Measurements from ENCODE around the gene CIAO3. TPM values are rescaled to one million over a fixed set of nuclear protein-coding genes. Genes with fewer than 3 reads are reported as not detected.

The CIAO3 gene
- total and polyA plus RNA-seq, 10 of the 15 experiments (the other 5 are each of a cell fraction or from before 2014, with no cell fraction given), result 1.4 to 37.5 (median 30.8) TPM

DNA sequence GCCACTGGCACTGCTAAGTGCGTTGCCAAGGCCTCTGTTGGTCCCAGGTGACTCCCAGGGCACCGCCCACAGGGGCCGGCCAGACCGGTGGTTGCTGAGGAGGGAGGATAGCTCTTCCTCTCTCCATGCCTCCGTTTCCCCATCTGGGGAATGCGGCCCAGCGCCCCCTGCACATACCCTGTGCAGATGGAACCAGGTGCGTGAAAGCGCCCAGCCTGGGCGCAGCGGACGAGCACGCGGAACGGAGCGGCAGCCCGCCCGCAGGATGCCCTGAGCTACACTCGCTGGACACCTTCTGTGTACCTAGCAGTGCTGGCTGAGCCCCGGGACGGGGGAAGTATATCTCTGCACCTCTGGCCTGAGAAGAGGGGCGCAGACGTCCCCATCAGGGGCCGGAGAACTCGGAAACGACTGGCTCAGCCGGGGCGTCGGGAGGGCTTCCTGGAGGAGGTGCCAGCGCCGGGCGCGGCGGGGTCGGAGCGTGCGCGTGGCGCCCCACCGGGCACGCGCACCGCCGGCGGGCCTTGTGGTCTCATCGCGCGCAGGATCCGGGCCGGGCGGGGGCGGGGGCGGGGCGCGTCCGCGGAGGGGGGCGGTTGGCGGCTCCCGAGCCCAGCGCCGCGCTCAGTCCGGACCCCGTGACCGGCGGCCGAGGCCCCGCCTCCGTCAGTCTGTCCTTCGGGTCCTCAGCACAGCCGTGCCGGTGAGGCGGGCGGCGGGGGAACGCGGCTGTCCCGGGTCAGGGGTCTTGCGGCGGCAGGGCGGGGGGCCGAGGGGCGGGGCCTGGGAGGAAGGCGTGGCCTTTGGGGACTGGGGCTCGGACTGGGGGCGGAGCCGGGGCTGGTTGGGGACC is 14.1 kb downstream of the CIAO3 start, which contains the start of the genes CCDC78 and HAGHL:
Gene CCDC78 (minus strand): TSS at position 6 of the 853 bp plus-strand sequence. CDS start 76 bp downstream, outside the sequence.
Gene HAGHL (plus strand): TSS at position 669 of the 853 bp plus-strand sequence. CDS start 404 bp downstream, outside the sequence.
- POLR2A ChIA-PET, result interaction anchor here (1.4 to 6.3 kb wide), 2 partner anchors 11 to 32 kb away, joined by 4 to 60 read pairs; partner anchors contain the start of gene CIAO3
- ATAC-seq, result peak; percentile 50
- intact Hi-C loops (cut with micrococcal nuclease; ENCODE audit: unreplicated experiment), result no loop called here
- Histone ChIP-seq H3K9me3 (replicated peaks; ENCODE audit: control insufficient read depth, insufficient read depth, low read length) (no peaks in the 10 kb centered on the region), H2AFZ (ENCODE audit: control insufficient read depth, low read depth, low read length) (peak within 1 kb of the TSS; percentile 37), H3K79me2 (ENCODE audit: control insufficient read depth, insufficient read depth, low read length) (no peaks in the 10 kb centered on the region; the same call in 1 of the 2 replicates), H3K9ac (ENCODE audit: control insufficient read depth, insufficient read depth, low read length) (peak within 1 kb of the TSS; percentile 73), H3K4me2 (ENCODE audit: control insufficient read depth, insufficient read depth) (peak within 1 kb of the TSS; percentile 100), H3K36me3 (ENCODE audit: control insufficient read depth in 2 of 2, insufficient read depth in 2 of 2, low read length in 1 of 2) (no peaks in the 10 kb centered on the region; a peak in 2 of 4 replicates), H3K4me3 (peak within 1 kb of the TSS; percentile 87), H3K27ac (ENCODE audit: control insufficient read depth, insufficient read depth) (peak within 1 kb of the TSS; percentile 74), H3K27me3 (replicated peaks in 1 of 2; ENCODE audit: control insufficient read depth in 2 of 2, insufficient read depth in 2 of 2, low read length in 1 of 2) (no peaks in the 10 kb centered on the region), H4K20me1 (ENCODE audit: control insufficient read depth, insufficient read depth) (no peaks in the 10 kb centered on the region), H3K4me1 (ENCODE audit: control insufficient read depth, insufficient read depth, low read length) (peaks cover 13% of the 10 kb centered on the region)
- no peak for FAIRE-seq
- 7% methylated on average over 46 of the region's 88 CpGs for WGBS (ENCODE audit: insufficient coverage, insufficient replicate concordance, low lambda C conversion rate, missing lambda C conversion rate)
- SMC1A ChIA-PET (ENCODE audit: uncharacterized antibody, unreplicated experiment), result interaction anchor here (1.7 kb wide), 2 partner anchors 12 to 14 kb away, joined by 3 to 5 read pairs; partner anchors contain the start of gene METRN
- DNase-seq (ENCODE audit: low read depth, low spot score), result no peak
- CTCF ChIA-PET, result interaction anchor here (0.8 kb wide), 2 partner anchors 10 to 14 kb away, joined by 3 read pairs; no protein-coding TSS in a partner anchor
- RAD21 ChIA-PET (ENCODE audit: unreplicated experiment), result no interaction called here
- BruUV-seq (replicated peaks), result no TSS peak
- in situ Hi-C loops (cut with MboI), result no loop called here
- TF ChIP-seq POLR2AphosphoS2 (IDR thresholded peaks at IDR 0.05; ENCODE audit: low read depth, low read length) (0 out of 2 replicates have a peak, but pooled peaks have one; percentile 42), SIN3A (IDR thresholded peaks at IDR 0.05; ENCODE audit: low read depth, low read length) (peak; percentile 60; the same call in 1 of the 2 replicates), NRF1 (conservative IDR thresholded peaks at IDR 0.05; ENCODE audit: low read depth, low read length) (peak; percentile 21; the same call in 1 of the 2 replicates), SMAD5 (IDR thresholded peaks at IDR 0.05; ENCODE audit: low read depth) (no peak), GATAD2B (conservative IDR thresholded peaks at IDR 0.05; ENCODE audit: low read depth) (peak; percentile 50; the same call in 1 of the 2 replicates), LARP7 (IDR thresholded peaks at IDR 0.05) (peak; percentile 63; the same call in 1 of the 2 replicates), TBL1XR1 (IDR thresholded peaks at IDR 0.05; ENCODE audit: low read depth, low read length) (no peak), BHLHE40 (IDR thresholded peaks at IDR 0.05; ENCODE audit: borderline replicate concordance in 1 of 2, low read depth in 2 of 2, low read length in 1 of 2) (peak; percentile 28 to 71; a peak in 2 of 4 replicates), SMARCA5 (IDR thresholded peaks at IDR 0.05) (peak; percentile 99), EGR1 (IDR thresholded peaks at IDR 0.05; ENCODE audit: borderline replicate concordance in 1 of 2, low read depth in 2 of 2, low read length in 2 of 2) (peak in 1 of 2 experiments; percentile 32; a peak in 1 of 3 replicates), ZNF217 (IDR thresholded peaks at IDR 0.05) (peak; percentile 80; the same call in 1 of the 2 replicates), RB1 (IDR thresholded peaks at IDR 0.05; ENCODE audit: borderline replicate concordance) (peak; percentile 36; the same call in 1 of the 2 replicates), TCF12 (IDR thresholded peaks at IDR 0.05; ENCODE audit: low read depth, low read length) (0 out of 2 replicates have a peak, but pooled peaks have one; percentile 3), DPF2 (IDR thresholded peaks at IDR 0.05) (peak; percentile 43; the same call in 1 of the 2 replicates), CREM (IDR thresholded peaks at IDR 0.05; ENCODE audit: low read depth) (no peak), ZZZ3 (IDR thresholded peaks at IDR 0.05; ENCODE audit: control insufficient read depth, insufficient read length, low read depth) (no peak)
- TF ChIP-seq, protein P1, sequence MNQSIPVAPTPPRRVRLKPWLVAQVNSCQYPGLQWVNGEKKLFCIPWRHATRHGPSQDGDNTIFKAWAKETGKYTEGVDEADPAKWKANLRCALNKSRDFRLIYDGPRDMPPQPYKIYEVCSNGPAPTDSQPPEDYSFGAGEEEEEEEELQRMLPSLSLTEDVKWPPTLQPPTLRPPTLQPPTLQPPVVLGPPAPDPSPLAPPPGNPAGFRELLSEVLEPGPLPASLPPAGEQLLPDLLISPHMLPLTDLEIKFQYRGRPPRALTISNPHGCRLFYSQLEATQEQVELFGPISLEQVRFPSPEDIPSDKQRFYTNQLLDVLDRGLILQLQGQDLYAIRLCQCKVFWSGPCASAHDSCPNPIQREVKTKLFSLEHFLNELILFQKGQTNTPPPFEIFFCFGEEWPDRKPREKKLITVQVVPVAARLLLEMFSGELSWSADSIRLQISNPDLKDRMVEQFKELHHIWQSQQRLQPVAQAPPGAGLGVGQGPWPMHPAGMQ (IDR thresholded peaks at IDR 0.05; ENCODE audit: borderline replicate concordance), result no peak
- TF ChIP-seq, protein P2, sequence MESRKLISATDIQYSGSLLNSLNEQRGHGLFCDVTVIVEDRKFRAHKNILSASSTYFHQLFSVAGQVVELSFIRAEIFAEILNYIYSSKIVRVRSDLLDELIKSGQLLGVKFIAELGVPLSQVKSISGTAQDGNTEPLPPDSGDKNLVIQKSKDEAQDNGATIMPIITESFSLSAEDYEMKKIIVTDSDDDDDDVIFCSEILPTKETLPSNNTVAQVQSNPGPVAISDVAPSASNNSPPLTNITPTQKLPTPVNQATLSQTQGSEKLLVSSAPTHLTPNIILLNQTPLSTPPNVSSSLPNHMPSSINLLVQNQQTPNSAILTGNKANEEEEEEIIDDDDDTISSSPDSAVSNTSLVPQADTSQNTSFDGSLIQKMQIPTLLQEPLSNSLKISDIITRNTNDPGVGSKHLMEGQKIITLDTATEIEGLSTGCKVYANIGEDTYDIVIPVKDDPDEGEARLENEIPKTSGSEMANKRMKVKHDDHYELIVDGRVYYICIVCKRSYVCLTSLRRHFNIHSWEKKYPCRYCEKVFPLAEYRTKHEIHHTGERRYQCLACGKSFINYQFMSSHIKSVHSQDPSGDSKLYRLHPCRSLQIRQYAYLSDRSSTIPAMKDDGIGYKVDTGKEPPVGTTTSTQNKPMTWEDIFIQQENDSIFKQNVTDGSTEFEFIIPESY (IDR thresholded peaks at IDR 0.05), result no peak

All from GM12878 (cell line).